Measurements from ENCODE around the gene HBP1.

GRCh38 chr7:107149863-107150262 is 18.9 kb upstream of the HBP1 start:
- TF ChIP-seq, protein P1, sequence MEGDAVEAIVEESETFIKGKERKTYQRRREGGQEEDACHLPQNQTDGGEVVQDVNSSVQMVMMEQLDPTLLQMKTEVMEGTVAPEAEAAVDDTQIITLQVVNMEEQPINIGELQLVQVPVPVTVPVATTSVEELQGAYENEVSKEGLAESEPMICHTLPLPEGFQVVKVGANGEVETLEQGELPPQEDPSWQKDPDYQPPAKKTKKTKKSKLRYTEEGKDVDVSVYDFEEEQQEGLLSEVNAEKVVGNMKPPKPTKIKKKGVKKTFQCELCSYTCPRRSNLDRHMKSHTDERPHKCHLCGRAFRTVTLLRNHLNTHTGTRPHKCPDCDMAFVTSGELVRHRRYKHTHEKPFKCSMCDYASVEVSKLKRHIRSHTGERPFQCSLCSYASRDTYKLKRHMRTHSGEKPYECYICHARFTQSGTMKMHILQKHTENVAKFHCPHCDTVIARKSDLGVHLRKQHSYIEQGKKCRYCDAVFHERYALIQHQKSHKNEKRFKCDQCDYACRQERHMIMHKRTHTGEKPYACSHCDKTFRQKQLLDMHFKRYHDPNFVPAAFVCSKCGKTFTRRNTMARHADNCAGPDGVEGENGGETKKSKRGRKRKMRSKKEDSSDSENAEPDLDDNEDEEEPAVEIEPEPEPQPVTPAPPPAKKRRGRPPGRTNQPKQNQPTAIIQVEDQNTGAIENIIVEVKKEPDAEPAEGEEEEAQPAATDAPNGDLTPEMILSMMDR (IDR thresholded peaks at IDR 0.05): no peak
- no peak for TF ChIP-seq EZH2 (IDR thresholded peaks at IDR 0.05; ENCODE audit: borderline replicate concordance, insufficient read depth, low read depth, low read length, poor library complexity, severe bottlenecking)

Measured in B cell (primary cell).